ENCODE results near the gene GRID2.
A peak's percentile ranks its signal among the peaks of the same experiment; 100 is the strongest.

DNA sequence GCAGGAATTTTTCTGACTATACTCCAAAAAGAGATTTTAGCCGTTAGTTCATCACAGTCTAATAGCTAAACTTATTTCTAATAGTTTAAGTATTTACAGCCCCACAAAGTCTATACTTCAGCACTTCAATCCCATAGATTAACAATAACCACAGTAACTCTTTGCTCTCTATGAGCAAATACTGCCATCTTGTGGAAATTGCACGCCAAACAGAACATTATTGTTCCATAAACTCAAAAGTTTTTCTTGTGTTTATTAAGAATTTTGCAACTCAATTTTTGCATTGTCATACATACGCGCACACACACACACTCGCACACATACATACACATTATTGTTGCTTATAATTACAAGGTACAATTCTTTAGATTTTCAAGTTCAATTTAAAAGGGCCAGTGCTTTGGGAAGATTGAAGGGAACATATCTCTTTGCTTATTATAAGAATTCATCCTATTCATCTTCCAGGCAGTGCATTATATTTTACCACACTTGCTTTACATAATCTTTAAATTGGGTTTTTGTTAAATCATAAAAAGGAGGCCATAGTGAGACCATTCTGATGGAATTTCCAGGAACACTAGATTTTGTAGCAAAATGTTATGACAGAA is 1461.0 kb downstream of the GRID2 start:
- TF ChIP-seq, protein P1, sequence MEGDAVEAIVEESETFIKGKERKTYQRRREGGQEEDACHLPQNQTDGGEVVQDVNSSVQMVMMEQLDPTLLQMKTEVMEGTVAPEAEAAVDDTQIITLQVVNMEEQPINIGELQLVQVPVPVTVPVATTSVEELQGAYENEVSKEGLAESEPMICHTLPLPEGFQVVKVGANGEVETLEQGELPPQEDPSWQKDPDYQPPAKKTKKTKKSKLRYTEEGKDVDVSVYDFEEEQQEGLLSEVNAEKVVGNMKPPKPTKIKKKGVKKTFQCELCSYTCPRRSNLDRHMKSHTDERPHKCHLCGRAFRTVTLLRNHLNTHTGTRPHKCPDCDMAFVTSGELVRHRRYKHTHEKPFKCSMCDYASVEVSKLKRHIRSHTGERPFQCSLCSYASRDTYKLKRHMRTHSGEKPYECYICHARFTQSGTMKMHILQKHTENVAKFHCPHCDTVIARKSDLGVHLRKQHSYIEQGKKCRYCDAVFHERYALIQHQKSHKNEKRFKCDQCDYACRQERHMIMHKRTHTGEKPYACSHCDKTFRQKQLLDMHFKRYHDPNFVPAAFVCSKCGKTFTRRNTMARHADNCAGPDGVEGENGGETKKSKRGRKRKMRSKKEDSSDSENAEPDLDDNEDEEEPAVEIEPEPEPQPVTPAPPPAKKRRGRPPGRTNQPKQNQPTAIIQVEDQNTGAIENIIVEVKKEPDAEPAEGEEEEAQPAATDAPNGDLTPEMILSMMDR (IDR thresholded peaks at IDR 0.05): peak; percentile 29 to 84 (median 72)
- no peak for TF ChIP-seq POLR2A (IDR thresholded peaks at IDR 0.05)

All from thyroid gland (tissue), 4 donors.